Ishikawa (cell line): Measurements from ENCODE around the gene MGME1.

ENCODE experiments used
- CEBPB ChIP-seq: IDR thresholded peaks from 2 replicates; pipeline ENCODE4 v1.6.1; 2012
- EGR1 ChIP-seq: IDR thresholded peaks from 2 replicates; pipeline ENCODE4 v1.6.1; 2012
- EP300 ChIP-seq: IDR thresholded peaks from 2 replicates; pipeline ENCODE4 v1.6.1; 2012; ENCODE audit warnings: borderline replicate concordance
- RAD21 ChIP-seq: IDR thresholded peaks from 2 replicates; pipeline ENCODE4 v1.6.1; 2012; ENCODE audit warnings: low read depth
- TCF12 ChIP-seq: IDR thresholded peaks from 2 replicates; pipeline ENCODE4 v1.6.1; 2012; ENCODE audit warnings: low read depth
- TEAD4 ChIP-seq: IDR thresholded peaks from 2 replicates; pipeline ENCODE4 v1.6.1; 2012

DNA sequence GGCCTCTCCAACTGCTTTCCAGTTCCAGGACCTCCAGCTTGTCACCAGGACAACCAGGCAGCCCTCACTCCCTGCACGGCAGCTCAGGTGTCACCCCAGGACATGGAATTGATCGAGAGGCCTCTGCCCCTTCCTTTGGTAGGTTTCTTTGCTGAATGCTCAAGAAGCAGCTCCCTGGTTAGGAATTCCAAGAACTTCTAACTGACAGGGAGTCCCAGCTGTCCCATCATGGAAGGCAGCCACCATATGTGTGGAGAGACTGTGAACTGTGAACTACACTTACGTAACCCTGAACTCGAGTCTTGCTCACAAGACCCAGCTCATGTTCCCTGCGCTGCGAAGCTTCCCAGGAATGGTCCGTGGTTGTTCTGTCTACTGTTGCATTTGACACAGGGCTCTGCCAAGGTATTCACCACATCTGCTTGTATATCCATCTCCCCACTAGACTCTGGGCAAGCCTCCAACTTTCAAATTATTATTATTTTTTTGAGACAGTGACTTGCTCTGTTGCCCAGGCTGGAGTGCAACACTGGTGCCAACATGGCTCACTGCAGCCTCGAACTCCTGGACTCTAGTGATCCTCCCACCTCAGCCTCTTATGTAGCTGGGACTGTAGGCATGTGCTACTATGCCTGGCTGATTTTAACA lies 35.7 kb downstream of the MGME1 start:
- no peak for TF ChIP-seq EP300
- TF ChIP-seq CEBPB = no peak
- TF ChIP-seq TEAD4 = no peak
- TF ChIP-seq EGR1 = no peak
- TF ChIP-seq RAD21 = no peak
- no peak for TF ChIP-seq TCF12
